Muscle layer of colon (tissue), 2 donors: ENCODE results near the gene RIN3.

ENCODE experiments used
- H3K27ac ChIP-seq: one replicate; pipeline ENCODE4 v1.7.0; 2013; ENCODE audit warnings: low read depth, mild to moderate bottlenecking, low read length, moderate library complexity
- H3K27me3 ChIP-seq, 2 donors: one replicate each; pipeline ENCODE4 v1.7.0; 2013; ENCODE audit warnings: low read length in 2 of 2, mild to moderate bottlenecking in 2 of 2; ENCODE audit not compliant: insufficient read depth in 2 of 2, control insufficient read depth in 1 of 2
- H3K36me3 ChIP-seq: one replicate; pipeline ENCODE4 v1.7.0; 2013; ENCODE audit warnings: mild to moderate bottlenecking, low read length; ENCODE audit not compliant: insufficient read depth
- H3K4me1 ChIP-seq: one replicate; pipeline ENCODE4 v1.7.0; 2013; ENCODE audit warnings: mild to moderate bottlenecking, low read length; ENCODE audit not compliant: insufficient read depth
- H3K4me3 ChIP-seq, 2 donors: one replicate each; pipeline ENCODE4 v1.7.0; 2013; ENCODE audit warnings: low read length in 2 of 2, low read depth in 1 of 2, mild to moderate bottlenecking in 1 of 2, moderate library complexity in 1 of 2
- H3K9ac ChIP-seq: one replicate; pipeline ENCODE4 v1.7.0; 2013; ENCODE audit warnings: low read length
- H3K9me3 ChIP-seq: one replicate; pipeline ENCODE4 v1.7.0; 2013; ENCODE audit warnings: mild to moderate bottlenecking, low read length
- donor health status: abdominal sarcoma.
- donor health status: Adenocarcinoma of cecum.

The RIN3 gene

GRCh38 chr14:92663049-92663448, 149.5 kb downstream of the RIN3 start:
- H3K27me3 ChIP-seq = no peaks in the 10 kb centered on the region
- H3K9ac ChIP-seq = no peak overlapping the region
- H3K4me3 ChIP-seq = no peak overlapping the region
- no peaks in the 10 kb centered on the region for H3K9me3 ChIP-seq
- H3K4me1 ChIP-seq = peaks cover 5% of the 10 kb centered on the region
- peaks cover 49% of the 10 kb centered on the region for H3K36me3 ChIP-seq
- no peak overlapping the region for H3K27ac ChIP-seq

GRCh38 chr14:92665661-92666110, 152.1 kb downstream of the RIN3 start:
- Histone ChIP-seq H3K9me3 (no peaks in the 10 kb centered on the region), H3K36me3 (peaks cover 31% of the 10 kb centered on the region), H3K4me1 (peaks cover 6% of the 10 kb centered on the region), H3K9ac (no peak overlapping the region), H3K4me3 (no peak overlapping the region), H3K27me3 (no peaks in the 10 kb centered on the region), H3K27ac (no peak overlapping the region)

GRCh38 chr14:92666251-92666650, 152.7 kb downstream of the RIN3 start:
- no peak overlapping the region for H3K27ac ChIP-seq
- H3K27me3 ChIP-seq = no peaks in the 10 kb centered on the region
- H3K9ac ChIP-seq = no peak overlapping the region
- H3K4me1 ChIP-seq = peaks cover 7% of the 10 kb centered on the region
- H3K36me3 ChIP-seq = peaks cover 26% of the 10 kb centered on the region
- no peak overlapping the region for H3K4me3 ChIP-seq
- H3K9me3 ChIP-seq = no peaks in the 10 kb centered on the region

DNA sequence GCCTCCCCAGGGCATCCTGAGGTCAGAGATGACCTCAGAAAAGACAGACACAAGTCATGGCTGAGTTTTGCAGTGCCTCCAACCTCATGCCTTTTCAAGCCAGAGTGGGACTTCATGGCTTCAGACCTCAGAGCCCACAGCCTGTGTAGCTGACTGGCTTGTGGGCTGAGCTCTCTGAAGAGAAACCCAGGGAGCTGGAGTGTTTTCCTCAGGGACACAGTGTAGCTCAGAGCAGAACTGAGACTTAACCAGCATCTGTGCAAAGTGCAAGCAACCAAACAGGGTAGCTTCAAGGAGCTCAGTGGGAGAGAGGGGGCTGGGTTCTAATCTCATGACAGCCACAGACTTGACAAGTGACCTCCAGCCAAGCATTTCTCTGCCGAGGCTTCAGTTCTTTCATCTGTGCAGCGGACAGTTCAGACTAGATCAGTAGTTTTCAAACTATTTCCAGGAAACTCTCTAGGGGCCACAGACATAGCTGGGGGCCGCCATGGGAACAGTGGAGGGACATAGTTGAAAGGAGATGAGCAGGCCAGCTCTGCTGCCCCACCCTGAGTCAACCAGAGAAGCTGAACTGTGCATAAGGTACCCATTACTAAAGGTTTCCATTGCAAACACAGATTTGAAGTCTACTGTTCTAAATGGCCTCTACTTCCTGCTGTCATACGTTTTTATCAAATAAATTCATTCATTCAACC, 154.8 kb downstream of the RIN3 start:
- no peaks in the 10 kb centered on the region for H3K27me3 ChIP-seq
- H3K36me3 ChIP-seq = peaks cover 29% of the 10 kb centered on the region
- H3K4me1 ChIP-seq = peaks cover 7% of the 10 kb centered on the region
- no peak overlapping the region for H3K9ac ChIP-seq
- no peaks in the 10 kb centered on the region for H3K9me3 ChIP-seq
- no peak overlapping the region for H3K27ac ChIP-seq
- no peak overlapping the region for H3K4me3 ChIP-seq

GRCh38 chr14:92670160-92670559, 156.6 kb downstream of the RIN3 start:
- Histone ChIP-seq H3K9me3 (no peaks in the 10 kb centered on the region), H3K36me3 (peaks cover 30% of the 10 kb centered on the region), H3K27ac (no peak overlapping the region), H3K27me3 (no peaks in the 10 kb centered on the region), H3K4me1 (peaks cover 7% of the 10 kb centered on the region), H3K4me3 (no peak overlapping the region), H3K9ac (no peak overlapping the region)

- H3K27ac ChIP-seq = no peak overlapping the region
Measured at GRCh38 chr14:92670643-92671366, 157.2 kb downstream of the RIN3 start.

DNA sequence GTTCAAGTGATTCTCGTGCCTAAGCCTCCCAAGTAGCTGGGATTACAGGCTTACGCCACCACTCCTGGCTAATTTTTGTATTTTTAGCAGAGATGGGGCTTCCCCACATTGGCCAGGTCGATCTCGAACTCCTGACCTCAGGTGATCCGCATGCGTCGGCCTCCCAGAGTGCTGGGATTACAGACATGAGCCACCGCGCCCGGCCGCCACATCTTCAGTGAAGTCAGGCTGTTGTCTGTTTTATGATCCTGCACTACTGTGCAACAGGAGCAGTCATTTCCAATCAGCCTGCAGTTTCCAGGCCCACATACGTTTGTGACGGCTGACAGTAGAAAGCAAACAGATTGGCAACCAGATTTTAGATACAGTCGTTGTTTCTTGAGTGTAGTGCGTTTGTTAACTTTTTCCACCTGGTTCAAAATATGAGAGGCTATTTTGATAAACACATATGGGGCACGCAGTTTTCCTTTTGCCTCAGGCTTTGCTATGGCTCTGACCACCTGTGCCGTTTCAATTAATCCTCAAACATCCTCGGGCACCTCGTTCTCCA, 160.1 kb downstream of the RIN3 start:
- H3K9me3 ChIP-seq = no peaks in the 10 kb centered on the region
- peaks cover 39% of the 10 kb centered on the region for H3K36me3 ChIP-seq
- no peak overlapping the region for H3K27ac ChIP-seq
- H3K4me3 ChIP-seq = no peak overlapping the region
- no peaks in the 10 kb centered on the region for H3K27me3 ChIP-seq
- H3K9ac ChIP-seq = no peak overlapping the region
- peaks cover 7% of the 10 kb centered on the region for H3K4me1 ChIP-seq

More at GRCh38 chr14:92670643-92671366, 157.2 kb downstream of the RIN3 start:
- H3K36me3 ChIP-seq = peaks cover 32% of the 10 kb centered on the region
- H3K9me3 ChIP-seq = no peaks in the 10 kb centered on the region
- peaks cover 7% of the 10 kb centered on the region for H3K4me1 ChIP-seq
- H3K4me3 ChIP-seq = no peak overlapping the region
- H3K27me3 ChIP-seq = no peaks in the 10 kb centered on the region
- no peak overlapping the region for H3K9ac ChIP-seq

DNA sequence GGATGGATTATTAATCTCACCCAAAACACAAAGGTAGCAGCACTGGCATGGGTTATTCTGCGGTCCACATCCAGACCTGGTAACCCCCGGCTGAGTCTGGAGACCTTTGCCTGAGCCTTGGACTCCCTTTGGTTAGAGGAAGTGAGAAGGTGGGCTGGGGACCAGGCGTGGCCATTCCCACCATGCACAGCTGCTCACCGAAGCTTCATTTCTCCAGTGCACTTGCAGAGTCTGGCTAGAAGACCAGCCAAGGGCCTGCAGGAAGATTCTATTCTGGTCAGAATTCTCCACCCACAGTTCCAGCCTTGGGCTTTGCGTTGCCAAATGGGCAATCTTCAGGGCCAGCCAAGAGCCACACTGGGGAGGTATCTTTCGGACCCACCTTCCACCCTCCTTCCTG, 161.8 kb downstream of the RIN3 start:
- Histone ChIP-seq H3K27ac (no peak overlapping the region), H3K9ac (no peak overlapping the region), H3K36me3 (peaks cover 42% of the 10 kb centered on the region)

GRCh38 chr14:92675976-92676375, 162.4 kb downstream of the RIN3 start:
- Histone ChIP-seq H3K4me3 (no peak overlapping the region), H3K9me3 (no peaks in the 10 kb centered on the region), H3K9ac (no peak overlapping the region), H3K36me3 (peaks cover 45% of the 10 kb centered on the region), H3K4me1 (peaks cover 5% of the 10 kb centered on the region), H3K27me3 (no peaks in the 10 kb centered on the region), H3K27ac (no peak overlapping the region)

More for the DNA sequence above, 161.8 kb downstream of the RIN3 start:
- Histone ChIP-seq H3K9me3 (no peaks in the 10 kb centered on the region), H3K4me1 (peaks cover 4% of the 10 kb centered on the region), H3K27me3 (no peaks in the 10 kb centered on the region), H3K4me3 (no peak overlapping the region)

DNA sequence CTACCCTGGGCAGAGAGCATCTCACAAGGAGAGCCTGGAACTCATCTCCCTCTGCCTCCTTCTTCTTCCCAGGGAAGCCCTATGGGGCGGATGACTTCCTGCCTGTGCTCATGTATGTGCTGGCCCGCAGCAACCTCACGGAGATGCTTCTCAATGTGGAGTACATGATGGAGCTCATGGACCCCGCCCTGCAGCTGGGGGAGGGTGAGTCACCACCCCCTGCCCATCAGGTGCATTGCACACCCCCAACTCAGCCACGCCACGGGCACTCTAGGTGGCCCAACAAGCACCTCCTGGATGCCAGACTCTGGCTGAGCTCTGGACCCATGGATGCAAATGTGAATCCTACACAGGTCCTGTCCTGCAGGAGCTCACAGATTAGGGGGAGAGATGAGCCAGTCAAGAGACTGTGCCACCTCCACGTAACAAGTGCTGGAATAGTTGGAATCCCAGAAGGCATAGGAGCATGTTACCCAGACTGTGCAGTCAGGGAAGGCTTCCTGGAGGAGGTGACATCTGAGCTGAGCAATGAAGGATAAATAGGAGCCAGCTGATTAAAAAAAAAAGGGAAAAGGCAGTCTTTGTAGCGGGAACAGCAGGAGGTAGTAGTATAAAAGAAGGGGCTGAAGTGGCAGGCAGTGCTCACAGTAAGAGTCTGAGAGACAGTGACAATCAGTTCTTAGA, 163.0 kb downstream of the RIN3 start:
- Histone ChIP-seq H3K4me1 (peaks cover 11% of the 10 kb centered on the region), H3K4me3 (no peak overlapping the region), H3K9ac (no peak overlapping the region), H3K27ac (no peak overlapping the region), H3K9me3 (no peaks in the 10 kb centered on the region), H3K36me3 (peaks cover 44% of the 10 kb centered on the region), H3K27me3 (no peaks in the 10 kb centered on the region)

- Histone ChIP-seq H3K9ac (no peak overlapping the region), H3K4me3 (no peak overlapping the region), H3K9me3 (no peaks in the 10 kb centered on the region), H3K27ac (no peak overlapping the region), H3K36me3 (peaks cover 44% of the 10 kb centered on the region), H3K4me1 (peaks cover 11% of the 10 kb centered on the region), H3K27me3 (no peaks in the 10 kb centered on the region)
Measured at GRCh38 chr14:92677087-92677668, 163.6 kb downstream of the RIN3 start.
